HepG2 (cell line): Measurements from ENCODE around the gene NHSL1. TPM values are rescaled to one million over a fixed set of nuclear protein-coding genes. Genes with fewer than 3 reads are reported as not detected.

Experiments used
- ATAC-seq: fragments of 200-7000 bp; cut with Tn5 transposase; 3 replicates; pipeline ENCODE4 v1.9.1; 2020; ENCODE audit warnings: mild to moderate bottlenecking, moderate library complexity
- BruUV-seq: library from RNA; stranded (reverse); fragments of 400-500 nt; replicated peaks from 2 replicates; lab custom pipeline; 2021; lab: Mats Ljungman, UMichigan
- CTCF ChIA-PET: fragments of 300-600 bp; formaldehyde crosslinking; extraction: SDS; loops from one replicate; lab custom pipeline; 2021; ENCODE audit warnings: low total read pairs, inconsistent platforms, low intra/inter-chr PET ratio; lab: Yijun Ruan, JAX
- POLR2A ChIA-PET: fragments of 350-600 bp; sonication (Branson Sonifier 250); formaldehyde crosslinking; loops from one replicate; lab custom pipeline; 2020; ENCODE audit warnings: antibody characterized with exemption, inconsistent platforms; lab: Yijun Ruan, JAX
- DNase-seq: peaks from one replicate; pipeline ENCODE4 v3.0.0-alpha.2; 2015; ENCODE audit warnings: low spot score
- FAIRE-seq: peaks from 3 replicates; lab custom pipeline; 2011; peaks lifted over from hg19 to GRCh38; lab: Jason Lieb, UNC
- H2AFZ ChIP-seq: one replicate; pipeline ENCODE4 v1.6.1; 2011; ENCODE audit warnings: low read length, inconsistent platforms
- H3K27ac ChIP-seq: fragments of 300-600 bp; 3 replicates; pipeline ENCODE4 v1.8.0; 2011; ENCODE audit warnings: mixed run types, mild to moderate bottlenecking, mixed read lengths, low read length, inconsistent platforms; ENCODE audit not compliant: insufficient read depth; ENCODE audit errors: extremely low read length
- H3K27me3 ChIP-seq, 2 experiments: fragments of 200-600 bp in 1 of 2; 2 replicates in 1 of 2; 3 replicates in 1 of 2; pipeline versions ENCODE4 v1.6.0 to v1.8.0; 2011; ENCODE audit warnings: low read length in 2 of 2, mild to moderate bottlenecking in 2 of 2, moderate library complexity in 2 of 2, inconsistent platforms in 1 of 2; ENCODE audit not compliant: insufficient read depth in 2 of 2, control insufficient read depth in 1 of 2
- H3K36me3 ChIP-seq, 2 experiments: fragments of 200-600 bp in 1 of 2; replicated peaks in 1 of 2; 2 replicates in 1 of 2; 3 replicates in 1 of 2; pipeline versions ENCODE4 v1.5.1 to v1.8.0; 2011; ENCODE audit warnings: low read length in 2 of 2, inconsistent platforms in 1 of 2; ENCODE audit not compliant: insufficient read depth in 2 of 2, control insufficient read depth in 1 of 2
- H3K4me1 ChIP-seq: 2 replicates; pipeline ENCODE4 v1.5.1; 2012; ENCODE audit warnings: low read length, inconsistent platforms; ENCODE audit not compliant: insufficient read depth
- H3K4me2 ChIP-seq: 2 replicates; pipeline ENCODE4 v1.6.0; 2011; ENCODE audit warnings: low read depth, low read length, inconsistent platforms
- H3K4me3 ChIP-seq, 3 experiments: fragments of 200-600 bp in 1 of 3; sonication (generic), shearing (Covaris generic) in 1 of 3; replicated peaks in 1 of 3; 2 replicates each; pipeline ENCODE4 v1.5.1; 2011 to 2016; ENCODE audit warnings: low read length in 3 of 3, inconsistent platforms in 2 of 3, low read depth in 2 of 3, mild to moderate bottlenecking in 2 of 3, control low read depth in 1 of 3, mixed read lengths in 1 of 3; ENCODE audit not compliant: insufficient read depth in 1 of 3
- H3K79me2 ChIP-seq: one replicate; pipeline ENCODE4 v1.6.1; 2011; ENCODE audit warnings: low read length, inconsistent platforms; ENCODE audit not compliant: insufficient read depth
- H3K9ac ChIP-seq: 2 replicates; pipeline ENCODE4 v1.6.0; 2011; ENCODE audit warnings: mild to moderate bottlenecking, low read depth, low read length, inconsistent platforms; ENCODE audit not compliant: insufficient read depth
- H3K9me3 ChIP-seq: 2 replicates; pipeline ENCODE4 v1.5.1; 2012; ENCODE audit warnings: mild to moderate bottlenecking, low read length
- H4K20me1 ChIP-seq: 2 replicates; pipeline ENCODE4 v1.6.0; 2011; ENCODE audit warnings: inconsistent platforms, mild to moderate bottlenecking, low read length, moderate library complexity; ENCODE audit not compliant: insufficient read depth
- BRCA1 ChIP-seq: sonication (generic); formaldehyde crosslinking; IDR thresholded peaks from 2 replicates; pipeline ENCODE4 v1.4.0; 2020; ENCODE audit warnings: missing genetic modification reagents
- CTCF ChIP-seq: sonication (generic); formaldehyde crosslinking; IDR thresholded peaks from 2 replicates; pipeline ENCODE4 v1.5.0; 2020; ENCODE audit warnings: mild to moderate bottlenecking, missing genetic modification reagents, moderate library complexity
- DNMT1 ChIP-seq: sonication (generic); formaldehyde crosslinking; IDR thresholded peaks from 2 replicates; pipeline ENCODE4 v1.5.1; 2020; ENCODE audit warnings: mild to moderate bottlenecking, missing genetic modification reagents
- DRAP1 ChIP-seq: IDR thresholded peaks from 2 replicates; pipeline ENCODE4 v1.6.1; 2016; ENCODE audit warnings: missing genetic modification reagents, missing compliant biosample characterization
- GATAD1 ChIP-seq: IDR thresholded peaks from 2 replicates; pipeline ENCODE4 v1.6.1; 2016; ENCODE audit warnings: missing genetic modification reagents, missing compliant biosample characterization
- GATAD2A ChIP-seq: IDR thresholded peaks from 2 replicates; pipeline ENCODE4 v1.6.1; 2016
- HMG20A ChIP-seq: IDR thresholded peaks from 2 replicates; pipeline ENCODE4 v1.6.1; 2016; ENCODE audit warnings: borderline replicate concordance
- RFX5 ChIP-seq: IDR thresholded peaks from 2 replicates; pipeline ENCODE4 v1.6.1; 2011; ENCODE audit warnings: low read depth, low read length, improper control_type of control experiment
- SATB2 ChIP-seq: sonication (generic); formaldehyde crosslinking; IDR thresholded peaks from 2 replicates; pipeline ENCODE4 v1.5.0; 2020; ENCODE audit warnings: missing genetic modification reagents
- SMC3 ChIP-seq: IDR thresholded peaks from 2 replicates; pipeline ENCODE4 v1.6.1; 2011; ENCODE audit warnings: low read length, improper control_type of control experiment
- STAT6 ChIP-seq: sonication (generic); formaldehyde crosslinking; IDR thresholded peaks from 2 replicates; pipeline ENCODE4 v1.4.0; 2020; ENCODE audit warnings: missing genetic modification reagents, mild to moderate bottlenecking, borderline replicate concordance
- TCF7L2 ChIP-seq: IDR thresholded peaks from 2 replicates; pipeline ENCODE4 v1.6.1; 2011; ENCODE audit warnings: mild to moderate bottlenecking, low read depth, low read length, moderate library complexity
- TEAD3 ChIP-seq: optimal IDR thresholded peaks from 2 replicates; pipeline ENCODE3; 2016; ENCODE audit warnings: borderline replicate concordance
- ZBTB43 ChIP-seq: sonication (generic); formaldehyde crosslinking; conservative IDR thresholded peaks from 2 replicates; pipeline ENCODE4 v1.4.0; 2020; ENCODE audit warnings: missing genetic modification reagents
- ZNF558 ChIP-seq: sonication (generic); formaldehyde crosslinking; IDR thresholded peaks from 2 replicates; pipeline ENCODE4 v1.9.0; 2022; ENCODE audit warnings: mild to moderate bottlenecking, missing genetic modification reagents, borderline replicate concordance
- ZNF564 ChIP-seq: sonication (generic); formaldehyde crosslinking; IDR thresholded peaks from 2 replicates; pipeline ENCODE4 v1.8.1; 2023; ENCODE audit warnings: mild to moderate bottlenecking, missing genetic modification reagents
- ZNF704 ChIP-seq: sonication (generic); formaldehyde crosslinking; IDR thresholded peaks from 2 replicates; pipeline ENCODE4 v1.8.1; 2023; ENCODE audit warnings: mild to moderate bottlenecking, inconsistent platforms, moderate library complexity, missing genetic modification reagents, borderline replicate concordance
- WGBS: methylation state at CpG from one replicate; pipeline ENCODE4 v1.1.6; 2017; ENCODE audit warnings: low lambda C conversion rate; 5-methylcytosine and 5-hydroxymethylcytosine counted together
- in situ Hi-C: cut with HindIII; loops from 2 replicates; pipeline ENCODE4 v1.10.0; 2017; ENCODE audit warnings: low pct_unique_long_range_greater_than_20kb; ENCODE audit not compliant: extremely low pct_ligation_motif_present
- intact Hi-C: fragments of 100-400 bp; cut with micrococcal nuclease; formaldehyde crosslinking; loops from one replicate; pipeline ENCODE4 v1.10.0; 2022; ENCODE audit not compliant: unreplicated experiment
- polyA plus RNA-seq, 8 experiments: library from polyadenylated mRNA; depleted of rRNA in 3 of 8; stranded (reverse) in 7 of 8; unstranded in 1 of 8; fragments of >200 nt; fragmentation: Illumina TruSeq in 4 of 8; extraction: Trizol in 4 of 8; gene quantifications; 2 replicates each; pipeline versions ENCODE4 v1.2.1 to v1.2.3, GENCODE V29; 2011 to 2016; ENCODE audit warnings: low read depth in 4 of 8, missing spikeins in 1 of 8, mixed read lengths in 1 of 8; ENCODE audit not compliant: insufficient read depth in 1 of 8
- total RNA-seq, 5 experiments: library from RNA; depleted of rRNA; stranded (reverse); fragments of >200 nt; fragmentation: Illumina TruSeq; extraction: Trizol; gene quantifications; 2 replicates each; pipeline ENCODE4 v1.2.3, GENCODE V29; 2016; ENCODE audit warnings: low read depth in 1 of 5

The NHSL1 gene
- total and polyA plus RNA-seq, 2 of the 13 experiments (the other 11 are each of a cell fraction or from before 2014, with no cell fraction given) = 24.9 to 53.6 TPM

- TF ChIP-seq ZBTB43 (CRISPR knock-in tag) = no peak
These were observed 22.5 kb upstream of the NHSL1 start (continued) for GRCh38 chr6:138521790-138522189.

- DNase-seq (no peak), ATAC-seq (peak; percentile 41; the same call in 2 of the 3 replicates), FAIRE-seq (no peak)
- WGBS = 88% methylated on average over 3 of the region's 3 CpGs
- no peak overlapping the region for H3K4me2 ChIP-seq
- H2AFZ ChIP-seq = no peak overlapping the region
- no peaks in the 10 kb centered on the region; a peak in 1 of 5 replicates for H3K36me3 ChIP-seq
- in situ Hi-C loops (no loop called here), intact Hi-C loops (loop anchor here (2.0 kb wide), 1 partner anchor 68 kb away; no protein-coding TSS in a partner anchor)
- no TSS peak for BruUV-seq
- H3K4me1 ChIP-seq = peaks cover 38% of the 10 kb centered on the region
- ChIA-PET CTCF (interaction anchor here (2.0 to 4.8 kb wide), 2 partner anchors 70 to 92 kb away, joined by 7 to 31 read pairs; no protein-coding TSS in a partner anchor), POLR2A (interaction anchor here (1.0 kb wide), 1 partner anchor 52 kb away, joined by 4 read pairs; no protein-coding TSS in a partner anchor)
- H3K27ac ChIP-seq = no peak overlapping the region
- no peak overlapping the region for H3K9ac ChIP-seq
- H3K4me3 ChIP-seq = no peak overlapping the region
- H3K27me3 ChIP-seq = no peaks in the 10 kb centered on the region
- peaks cover 5% of the 10 kb centered on the region for H3K9me3 ChIP-seq
- no peaks in the 10 kb centered on the region for H4K20me1 ChIP-seq
- H3K79me2 ChIP-seq = peaks cover 50% of the 10 kb centered on the region
- TF ChIP-seq BRCA1 (CRISPR knock-in tag) (no peak), GATAD2A (CRISPR knock-in tag) (0 out of 2 replicates have a peak, but pooled peaks have one; percentile 24), SMC3 (peak; percentile 53; the same call in 1 of the 2 replicates), DRAP1 (CRISPR knock-in tag) (0 out of 2 replicates have a peak, but pooled peaks have one; percentile 40), ZNF564 (CRISPR knock-in tag) (no peak), STAT6 (no peak), ZNF558 (CRISPR knock-in tag) (no peak), ZNF704 (CRISPR knock-in tag) (no peak), TEAD3 (CRISPR knock-in tag) (peak; percentile 8), HMG20A (CRISPR knock-in tag) (0 out of 2 replicates have a peak, but pooled peaks have one; percentile 20), GATAD1 (CRISPR knock-in tag) (no peak), RFX5 (no peak), TCF7L2 (no peak), DNMT1 (CRISPR knock-in tag) (no peak), CTCF (peak; percentile 31), SATB2 (CRISPR knock-in tag) (no peak)
These were observed 21.2 kb upstream of the NHSL1 start for GRCh38 chr6:138520463-138520862.
